A549 treated with AZD9567 at 1 μM for 4 hours (cell line): ENCODE measurements around the gene OR2T29. TPM values are rescaled to one million over a fixed set of nuclear protein-coding genes. Genes with fewer than 3 reads are reported as not detected.

Experiments
- total RNA-seq: library from RNA; stranded (reverse); fragments of 200-300 nt; extraction: Qiagen RNA extraction; gene quantifications from 5 replicates; pipeline ENCODE4 v1.2.3, GENCODE V29; 2022; ENCODE audit not compliant: insufficient read depth

Gene OR2T29, protein sequence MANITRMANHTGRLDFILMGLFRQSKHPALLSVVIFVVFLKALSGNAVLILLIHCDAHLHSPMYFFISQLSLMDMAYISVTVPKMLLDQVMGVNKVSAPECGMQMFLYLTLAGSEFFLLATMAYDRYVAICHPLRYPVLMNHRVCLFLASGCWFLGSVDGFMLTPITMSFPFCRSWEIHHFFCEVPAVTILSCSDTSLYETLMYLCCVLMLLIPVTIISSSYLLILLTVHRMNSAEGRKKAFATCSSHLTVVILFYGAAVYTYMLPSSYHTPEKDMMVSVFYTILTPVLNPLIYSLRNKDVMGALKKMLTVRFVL
- total RNA-seq = not detected in 5 replicates

DNA sequence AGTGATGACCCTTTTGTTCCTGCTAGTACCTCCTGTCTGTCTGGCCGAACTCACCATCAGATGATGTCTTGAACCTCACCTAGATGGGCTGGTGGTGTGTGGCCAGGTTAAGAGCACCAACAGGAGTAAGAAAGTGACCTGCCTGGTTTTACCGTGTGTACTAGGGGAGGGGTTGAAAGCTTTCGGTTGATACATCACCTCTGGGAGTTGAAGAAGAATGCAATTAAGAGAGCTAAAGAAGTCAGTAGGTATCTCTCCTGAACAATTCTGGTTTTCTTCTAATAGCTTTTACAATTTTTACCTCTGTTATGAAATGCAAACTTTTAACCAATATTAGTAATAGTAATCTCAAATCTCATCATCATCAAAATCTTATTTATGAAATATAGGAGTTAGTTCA lies at the start of gene OR2T29:
Gene OR2T29 (minus strand): TSS at position 101 of the 400 bp plus-strand sequence. CDS start 3,281 bp downstream, outside the sequence.

DNA sequence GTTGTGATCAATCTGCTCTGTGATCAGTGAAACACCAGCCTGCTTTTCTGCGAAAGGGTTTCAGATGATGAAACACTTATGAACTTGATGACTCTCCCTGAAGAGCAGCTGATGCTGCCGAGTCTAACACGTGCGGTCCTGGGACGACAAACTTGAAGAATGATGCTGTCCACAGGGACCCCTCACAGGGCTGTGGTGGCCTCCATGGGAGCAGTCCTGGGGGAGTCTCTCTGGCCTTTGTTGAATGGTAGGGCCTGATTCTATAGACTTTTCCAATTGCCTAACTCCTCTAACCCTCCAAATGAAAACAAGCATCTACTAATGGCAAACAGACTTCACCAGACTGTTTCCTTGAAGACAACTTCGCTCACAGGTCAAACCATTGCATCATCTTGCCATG lies 35.0 kb upstream of the OR2T29 start, which contains the start of gene OR2T10:
Gene OR2T10 (minus strand): TSS at position 112 of the 400 bp plus-strand sequence. CDS start 3,932 bp downstream, outside the sequence.

DNA sequence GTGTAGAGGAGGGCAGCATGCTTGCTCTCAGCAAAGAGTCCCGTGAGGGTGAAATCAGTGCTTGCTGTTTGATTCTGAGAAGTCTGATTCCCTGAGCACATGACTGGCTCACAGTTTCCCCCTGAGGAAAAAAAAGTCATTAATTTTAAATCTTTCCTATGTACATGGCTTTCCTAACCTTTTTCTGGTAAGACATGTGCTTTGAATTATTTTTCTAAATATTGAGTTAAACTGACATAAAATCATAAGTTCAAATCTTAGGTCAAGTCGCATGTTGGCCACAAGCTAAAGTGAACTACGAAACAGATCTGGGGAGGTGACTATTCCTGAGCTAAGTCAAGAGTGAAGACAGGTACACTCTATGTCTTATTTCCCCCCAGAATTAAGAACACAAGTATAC lies 12.1 kb upstream of the OR2T29 start, which contains the start of gene OR2T34:
Gene OR2T34 (minus strand): TSS at position 101 of the 400 bp plus-strand sequence. CDS start 0 bp downstream, at position 101.

DNA sequence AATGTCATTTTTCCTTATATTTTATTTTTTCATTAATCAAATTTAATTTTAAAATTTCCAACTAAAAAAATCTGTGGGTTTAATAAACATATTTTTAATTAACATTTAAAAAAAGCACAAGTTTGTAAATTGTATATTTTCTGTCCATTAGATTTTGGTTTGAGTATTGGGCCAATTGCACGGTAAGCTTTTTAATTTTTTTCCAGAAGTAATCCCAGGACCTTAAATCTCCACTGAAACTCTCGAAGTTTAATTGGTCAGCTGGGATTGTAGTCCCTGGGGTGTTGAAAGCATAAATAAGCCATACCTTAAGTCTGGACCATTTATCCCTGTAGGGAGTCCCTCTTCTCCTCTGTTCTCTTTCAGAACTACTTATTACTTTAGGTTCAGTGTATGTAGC lies 54.8 kb downstream of the OR2T29 start, which contains the start of gene OR2G6:
Gene OR2G6 (plus strand): TSS at position 301 of the 400 bp plus-strand sequence. CDS start 13,574 bp downstream, outside the sequence.

Other genes starting within 250 kb of the OR2T29 start
- not detected in 5 replicates for gene OR2M7, start 238.2 kb downstream of the OR2T29 start, total RNA-seq
- not detected in 5 replicates for gene OR14C36, start 214.0 kb downstream of the OR2T29 start, total RNA-seq
- gene OR2T4, start 201.1 kb downstream of the OR2T29 start, total RNA-seq = not detected in 5 replicates
- not detected in 5 replicates for gene OR2T6, start 187.0 kb downstream of the OR2T29 start, total RNA-seq
- not detected in 5 replicates for gene OR2T1, start 159.7 kb downstream of the OR2T29 start, total RNA-seq
- gene OR2T2, start 117.1 kb downstream of the OR2T29 start, total RNA-seq = not detected in 5 replicates
- gene OR2T3, start 89.4 kb downstream of the OR2T29 start, total RNA-seq = not detected in 5 replicates
- gene OR2T5, start 74.2 kb downstream of the OR2T29 start, total RNA-seq = not detected in 5 replicates
- not detected in 5 replicates for gene OR2G6, start 54.7 kb downstream of the OR2T29 start, total RNA-seq
- not detected in 5 replicates for gene OR2T34, start 12.0 kb upstream of the OR2T29 start, total RNA-seq
- not detected in 5 replicates for gene OR2T10, start 34.9 kb upstream of the OR2T29 start, total RNA-seq
- not detected in 5 replicates for gene OR2T11, start 72.3 kb upstream of the OR2T29 start, total RNA-seq
- not detected in 5 replicates for gene OR2T35, start 82.5 kb upstream of the OR2T29 start, total RNA-seq
- not detected in 5 replicates for gene OR2T27, start 92.8 kb upstream of the OR2T29 start, total RNA-seq
- gene OR14I1, start 140.0 kb upstream of the OR2T29 start, total RNA-seq = not detected in 5 replicates
- 0.06 to 0.16 TPM (median 0.11 TPM) in 4 of 5 replicates, not detected in the other for gene LYPD8, start 193.0 kb upstream of the OR2T29 start, total RNA-seq